ENCODE measurements around the gene YIPF1.

- TF ChIP-seq CTCF (IDR thresholded peaks at IDR 0.05) (no peak), POLR2A (IDR thresholded peaks at IDR 0.05) (no peak)
Observed at GRCh38 chr1:53825306-53825705, 64.3 kb downstream of the YIPF1 start.

Data from adrenal gland (tissue), 5 donors.